LNCaP clone FGC (cell line): ENCODE results near the gene MAPK1.
"Not testable (repeated sequence)": the region's sequence is repeated elsewhere in the genome, so short reads cannot be mapped to it uniquely, and the experiment has no call there.

Experiments
- DNase-seq: peaks from one replicate; pipeline ENCODE4 v3.0.0-alpha.2; 2011; ENCODE audit warnings: low read depth
- H3K4me3 ChIP-seq: 2 replicates; pipeline ENCODE4 v1.5.1; 2011; ENCODE audit warnings: mild to moderate bottlenecking, low read depth, low read length, control low read depth
- CTCF ChIP-seq: IDR thresholded peaks from 2 replicates; pipeline ENCODE4 v1.5.1; 2012; ENCODE audit warnings: mild to moderate bottlenecking; ENCODE audit not compliant: control insufficient read depth, insufficient read depth; ENCODE audit errors: extremely low read depth

Gene MAPK1

GRCh38 chr22:21839765-21840140 is 27.7 kb downstream of the MAPK1 start:
- TF ChIP-seq CTCF: no peak
- H3K4me3 ChIP-seq: no peak overlapping the region
- no peak for DNase-seq

- H3K4me3 ChIP-seq, DNase-seq: not testable (repeated sequence)
Measured at GRCh38 chr22:21839104-21839764, 28.2 kb downstream of the MAPK1 start.

GRCh38 chr22:21837248-21837979 is 30.0 kb downstream of the MAPK1 start:
- H3K4me3 ChIP-seq: no peak overlapping the region
- no peak for TF ChIP-seq CTCF
- peak; percentile 28 for DNase-seq

- not testable (repeated sequence) for H3K4me3 ChIP-seq, DNase-seq
Measured at GRCh38 chr22:21836486-21836885, 31.0 kb downstream of the MAPK1 start.

- no peak overlapping the region for H3K4me3 ChIP-seq
- no peak for TF ChIP-seq CTCF
- no peak for DNase-seq
Measured at GRCh38 chr22:21835378-21835777, 32.1 kb downstream of the MAPK1 start.

- no peak for DNase-seq
- H3K4me3 ChIP-seq: no peak overlapping the region
- no peak for TF ChIP-seq CTCF
Measured at GRCh38 chr22:21834869-21835268, 32.6 kb downstream of the MAPK1 start.

- no peak for DNase-seq
- H3K4me3 ChIP-seq: no peak overlapping the region
- TF ChIP-seq CTCF: no peak
Measured at GRCh38 chr22:21832291-21833290, 34.9 kb downstream of the MAPK1 start.
